A673 (cell line): ENCODE measurements around the gene CDH7. TPM values are rescaled to one million over a fixed set of nuclear protein-coding genes. Genes with fewer than 3 reads are reported as not detected.

Experiments used
- BruUV-seq: library from RNA; stranded (reverse); fragments of 400-500 nt; replicated peaks from 2 replicates; lab custom pipeline; 2021; lab: Mats Ljungman, UMichigan
- CTCF ChIA-PET: fragments of 300-600 bp; sonication (Branson Sonifier 250); formaldehyde crosslinking; loops from one replicate; lab custom pipeline; 2022; ENCODE audit warnings: antibody characterized with exemption; lab: Charles Lee
- POLR2A ChIA-PET: fragments of 300-600 bp; sonication (Branson Sonifier 250); formaldehyde crosslinking; loops from one replicate; lab custom pipeline; 2022; ENCODE audit warnings: antibody characterized with exemption; ENCODE audit not compliant: low non-redundant PET; lab: Charles Lee
- DNase-seq: peaks from one replicate; pipeline ENCODE4 v3.0.0-alpha.2; 2015; ENCODE audit warnings: low spot score
- H3K27ac ChIP-seq: fragments of 200-600 bp; sonication (generic); 2 replicates; pipeline ENCODE4 v1.5.1; 2016; ENCODE audit warnings: mixed run types, low read depth, mild to moderate bottlenecking, mixed read lengths, antibody characterized with exemption, low read length; ENCODE audit not compliant: poor library complexity, severe bottlenecking
- H3K27me3 ChIP-seq: fragments of 200-600 bp; sonication (generic); replicated peaks from 2 replicates; pipeline ENCODE4 v1.6.1; 2017; ENCODE audit warnings: mixed run types, low read depth, mild to moderate bottlenecking, mixed read lengths, antibody characterized with exemption, low read length; ENCODE audit not compliant: insufficient read depth, poor library complexity
- H3K36me3 ChIP-seq: fragments of 200-600 bp; sonication (generic); 2 replicates; pipeline ENCODE4 v1.6.1; 2016; ENCODE audit warnings: mixed run types, mild to moderate bottlenecking, mixed read lengths, antibody characterized with exemption, low read length; ENCODE audit not compliant: insufficient read depth, poor library complexity, severe bottlenecking
- H3K4me1 ChIP-seq: fragments of 200-600 bp; sonication (generic); 2 replicates; pipeline ENCODE4 v1.6.1; 2017; ENCODE audit warnings: mixed run types, mild to moderate bottlenecking, mixed read lengths, antibody characterized with exemption, low read length; ENCODE audit not compliant: insufficient read depth, poor library complexity, severe bottlenecking
- H3K4me3 ChIP-seq: fragments of 200-600 bp; sonication (generic); 2 replicates; pipeline ENCODE4 v1.5.1; 2016; ENCODE audit warnings: low read depth, mixed run types, mild to moderate bottlenecking, mixed read lengths, low read length; ENCODE audit not compliant: poor library complexity, severe bottlenecking
- H3K9me3 ChIP-seq: fragments of 200-600 bp; sonication (generic); 2 replicates; pipeline ENCODE4 v1.6.1; 2016; ENCODE audit warnings: mixed run types, low read depth, mild to moderate bottlenecking, mixed read lengths, antibody characterized with exemption, low read length; ENCODE audit not compliant: poor library complexity, severe bottlenecking
- EZH2 ChIP-seq: fragments of 200-600 bp; sonication (generic); IDR thresholded peaks from 2 replicates; pipeline ENCODE4 v1.6.1; 2017; ENCODE audit warnings: borderline replicate concordance, low read depth, mild to moderate bottlenecking, mixed read lengths, antibody characterized with exemption, low read length; ENCODE audit not compliant: poor library complexity, severe bottlenecking
- intact Hi-C: fragments of 100-400 bp; cut with micrococcal nuclease; formaldehyde crosslinking; loops from one replicate; pipeline ENCODE4 v1.10.0; 2022; ENCODE audit not compliant: unreplicated experiment
- total RNA-seq: library from RNA; stranded (reverse); gene quantifications from 2 replicates; pipeline ENCODE4 v1.2.3, GENCODE V29; 2021
- TF ChIP-seq, protein P1 (sequence below): fragments of 300-800, 200-600 bp; sonication (generic); conservative IDR thresholded peaks from 2 replicates; pipeline ENCODE4 v1.5.1; 2017; ENCODE audit warnings: low read depth, mild to moderate bottlenecking, antibody characterized with exemption, low read length, moderate library complexity, mixed read lengths

The CDH7 gene
- total RNA-seq, 1 experiment from 2014 or later = 2.1 TPM

DNA sequence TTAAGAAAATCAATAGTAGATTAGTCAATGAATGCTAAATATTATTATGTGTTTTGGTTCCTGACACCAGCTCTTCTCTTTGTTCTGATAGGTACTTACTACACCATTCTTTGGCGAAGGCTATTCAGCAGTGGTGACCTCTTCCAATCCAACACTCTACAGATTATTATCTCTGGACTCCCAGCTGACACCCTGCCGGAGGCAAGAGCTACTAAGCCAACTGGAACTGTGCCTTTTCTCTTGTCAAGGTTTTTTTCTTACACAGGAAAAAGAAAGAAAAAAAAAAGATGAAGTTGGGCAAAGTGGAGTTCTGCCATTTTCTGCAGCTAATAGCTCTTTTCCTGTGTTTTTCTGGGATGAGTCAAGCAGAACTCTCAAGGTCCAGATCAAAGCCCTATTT is 11.7 kb downstream of the CDH7 start:
- DNase-seq = peak; percentile 61
- Histone ChIP-seq H3K4me1 (peaks cover 13% of the 10 kb centered on the region), H3K27me3 (no peaks in the 10 kb centered on the region), H3K4me3 (no peak overlapping the region), H3K27ac (peak overlapping the region; percentile 24), H3K9me3 (no peaks in the 10 kb centered on the region), H3K36me3 (no peaks in the 10 kb centered on the region)
- BruUV-seq = no TSS peak
- TF ChIP-seq EZH2 = no peak
- TF ChIP-seq, protein P1, sequence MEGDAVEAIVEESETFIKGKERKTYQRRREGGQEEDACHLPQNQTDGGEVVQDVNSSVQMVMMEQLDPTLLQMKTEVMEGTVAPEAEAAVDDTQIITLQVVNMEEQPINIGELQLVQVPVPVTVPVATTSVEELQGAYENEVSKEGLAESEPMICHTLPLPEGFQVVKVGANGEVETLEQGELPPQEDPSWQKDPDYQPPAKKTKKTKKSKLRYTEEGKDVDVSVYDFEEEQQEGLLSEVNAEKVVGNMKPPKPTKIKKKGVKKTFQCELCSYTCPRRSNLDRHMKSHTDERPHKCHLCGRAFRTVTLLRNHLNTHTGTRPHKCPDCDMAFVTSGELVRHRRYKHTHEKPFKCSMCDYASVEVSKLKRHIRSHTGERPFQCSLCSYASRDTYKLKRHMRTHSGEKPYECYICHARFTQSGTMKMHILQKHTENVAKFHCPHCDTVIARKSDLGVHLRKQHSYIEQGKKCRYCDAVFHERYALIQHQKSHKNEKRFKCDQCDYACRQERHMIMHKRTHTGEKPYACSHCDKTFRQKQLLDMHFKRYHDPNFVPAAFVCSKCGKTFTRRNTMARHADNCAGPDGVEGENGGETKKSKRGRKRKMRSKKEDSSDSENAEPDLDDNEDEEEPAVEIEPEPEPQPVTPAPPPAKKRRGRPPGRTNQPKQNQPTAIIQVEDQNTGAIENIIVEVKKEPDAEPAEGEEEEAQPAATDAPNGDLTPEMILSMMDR = no peak
- intact Hi-C loops = no loop called here
- ChIA-PET POLR2A (no interaction called here), CTCF (interaction anchor here (0.6 to 1.4 kb wide), 2 partner anchors 9 to 342 kb away, joined by 3 read pairs; no protein-coding TSS in a partner anchor)

DNA sequence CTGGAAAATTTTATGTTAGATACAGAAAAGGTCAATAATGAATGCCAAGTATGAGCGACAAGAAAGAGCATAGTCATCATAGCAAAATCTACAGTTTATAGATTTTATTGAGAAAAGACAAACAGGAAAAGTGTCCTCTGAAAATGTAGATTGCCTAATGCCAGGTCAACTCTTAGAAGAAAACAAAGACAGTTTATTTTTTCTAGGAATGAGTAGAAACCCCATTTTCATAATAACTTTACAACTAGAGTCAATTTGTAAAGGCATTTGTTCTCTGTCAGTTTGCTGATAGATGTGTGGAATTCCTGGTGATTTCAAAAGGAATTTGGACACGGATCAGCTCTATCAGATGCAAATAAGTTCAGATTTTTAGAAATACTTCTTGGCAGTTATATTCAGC is 16.6 kb downstream of the CDH7 start:
- CTCF ChIA-PET = no interaction called here
- TF ChIP-seq EZH2 = no peak
- intact Hi-C loops = no loop called here

GRCh38 chr18:65768120-65768778 is 17.4 kb downstream of the CDH7 start:
- no TSS peak for BruUV-seq
- intact Hi-C loops = no loop called here
- ChIA-PET POLR2A (no interaction called here), CTCF (no interaction called here)
- no peak for DNase-seq
- no peaks in the 10 kb centered on the region for H3K9me3 ChIP-seq
- H3K36me3 ChIP-seq = no peaks in the 10 kb centered on the region
- no peaks in the 10 kb centered on the region for H3K27me3 ChIP-seq
- H3K27ac ChIP-seq = no peak overlapping the region
- no peak for TF ChIP-seq EZH2
- TF ChIP-seq, protein P1 = no peak
- no peak overlapping the region for H3K4me3 ChIP-seq
- no peaks in the 10 kb centered on the region for H3K4me1 ChIP-seq

More for the DNA sequence above, 16.6 kb downstream of the CDH7 start:
- H3K36me3 ChIP-seq = no peaks in the 10 kb centered on the region
- DNase-seq = no peak
- peaks cover 4% of the 10 kb centered on the region for H3K4me1 ChIP-seq
- BruUV-seq = no TSS peak
- H3K27me3 ChIP-seq = no peaks in the 10 kb centered on the region
- POLR2A ChIA-PET = no interaction called here
- no peak overlapping the region for H3K4me3 ChIP-seq
- H3K27ac ChIP-seq = no peak overlapping the region
- no peaks in the 10 kb centered on the region for H3K9me3 ChIP-seq

- H3K4me1 ChIP-seq = no peaks in the 10 kb centered on the region
- H3K4me3 ChIP-seq = no peak overlapping the region
- H3K9me3 ChIP-seq = no peaks in the 10 kb centered on the region
- no peak overlapping the region for H3K27ac ChIP-seq
- H3K27me3 ChIP-seq = no peaks in the 10 kb centered on the region
- no peak for DNase-seq
- ChIA-PET CTCF (no interaction called here), POLR2A (no interaction called here)
- intact Hi-C loops = no loop called here
- TF ChIP-seq, protein P1 = no peak
- TF ChIP-seq EZH2 = no peak
- no TSS peak for BruUV-seq
- H3K36me3 ChIP-seq = no peaks in the 10 kb centered on the region
These were observed 18.8 kb downstream of the CDH7 start for GRCh38 chr18:65769652-65770051.
